ENCODE data around the gene RASGRP4. TPM values are rescaled to one million over a fixed set of nuclear protein-coding genes. Genes with fewer than 3 reads are reported as not detected.

The RASGRP4 gene
- total RNA-seq, 1 experiment from 2014 or later = not detected

DNA sequence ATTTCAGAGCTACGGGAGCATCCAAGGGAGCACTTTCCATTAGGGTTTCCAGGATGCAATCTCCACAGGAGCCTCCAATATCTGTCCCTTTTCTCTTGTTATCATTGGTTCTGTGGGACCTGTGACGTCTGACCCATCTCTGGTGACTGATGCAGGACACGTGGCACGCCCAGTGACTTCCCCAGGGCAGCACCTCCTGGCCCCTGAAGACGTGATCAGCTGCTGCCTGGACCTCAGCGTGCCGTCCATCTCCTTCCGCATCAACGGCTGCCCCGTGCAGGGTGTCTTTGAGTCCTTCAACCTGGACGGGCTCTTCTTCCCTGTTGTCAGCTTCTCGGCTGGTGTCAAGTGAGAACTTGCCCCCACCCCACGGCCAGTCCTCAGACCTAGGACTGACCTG, 33.0 kb upstream of the RASGRP4 start:
- POLR2A ChIA-PET (ENCODE audit: unreplicated experiment) = no interaction called here

DNA sequence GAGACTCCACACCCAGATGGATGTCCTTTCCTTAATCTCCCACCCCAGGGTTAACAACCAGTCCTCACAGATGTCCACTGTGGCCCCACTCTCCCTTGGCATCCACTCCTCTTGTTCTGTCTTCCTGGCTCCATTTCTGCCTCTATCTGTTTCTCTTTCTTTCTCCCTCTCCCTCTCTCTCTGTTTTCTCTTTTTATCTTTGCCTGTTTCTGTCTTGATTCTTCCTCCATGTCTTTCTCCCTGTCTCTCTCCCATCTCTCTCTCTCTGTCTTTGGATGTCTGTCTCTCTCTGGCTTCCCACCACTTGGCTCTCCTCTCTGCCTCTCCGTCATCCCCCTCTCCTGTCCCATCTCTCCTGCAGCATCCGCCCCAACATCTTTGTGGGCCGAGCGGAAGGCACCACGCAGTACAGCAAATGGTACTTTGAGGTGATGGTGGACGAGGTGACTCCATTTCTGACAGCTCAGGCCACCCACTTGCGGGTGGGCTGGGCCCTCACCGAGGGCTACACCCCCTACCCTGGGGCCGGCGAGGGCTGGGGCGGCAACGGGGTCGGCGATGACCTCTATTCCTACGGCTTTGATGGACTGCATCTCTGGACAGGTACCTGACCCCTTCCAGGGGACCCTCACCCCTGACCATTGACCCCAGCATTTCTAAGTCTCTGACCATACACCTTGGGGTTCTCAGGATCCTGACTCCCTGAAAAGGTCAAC, 31.8 kb upstream of the RASGRP4 start:
- H3K36me3 ChIP-seq (ENCODE audit: low read depth) = no peaks in the 10 kb centered on the region
- no peaks in the 10 kb centered on the region for H3K9me3 ChIP-seq (ENCODE audit: insufficient read depth, low read depth)
- BruUV-seq (replicated peaks) = no TSS peak
- H3K9me2 ChIP-seq (ENCODE audit: insufficient read depth) = no peaks in the 10 kb centered on the region
- no peaks in the 10 kb centered on the region for H3K4me1 ChIP-seq (replicated peaks; ENCODE audit: insufficient read depth)
- H3F3A ChIP-seq (ENCODE audit: insufficient read depth, low read depth) = no peaks in the 10 kb centered on the region
- no peak for TF ChIP-seq EZH2 (IDR thresholded peaks at IDR 0.05; ENCODE audit: low read depth)
- TF ChIP-seq, protein P1, sequence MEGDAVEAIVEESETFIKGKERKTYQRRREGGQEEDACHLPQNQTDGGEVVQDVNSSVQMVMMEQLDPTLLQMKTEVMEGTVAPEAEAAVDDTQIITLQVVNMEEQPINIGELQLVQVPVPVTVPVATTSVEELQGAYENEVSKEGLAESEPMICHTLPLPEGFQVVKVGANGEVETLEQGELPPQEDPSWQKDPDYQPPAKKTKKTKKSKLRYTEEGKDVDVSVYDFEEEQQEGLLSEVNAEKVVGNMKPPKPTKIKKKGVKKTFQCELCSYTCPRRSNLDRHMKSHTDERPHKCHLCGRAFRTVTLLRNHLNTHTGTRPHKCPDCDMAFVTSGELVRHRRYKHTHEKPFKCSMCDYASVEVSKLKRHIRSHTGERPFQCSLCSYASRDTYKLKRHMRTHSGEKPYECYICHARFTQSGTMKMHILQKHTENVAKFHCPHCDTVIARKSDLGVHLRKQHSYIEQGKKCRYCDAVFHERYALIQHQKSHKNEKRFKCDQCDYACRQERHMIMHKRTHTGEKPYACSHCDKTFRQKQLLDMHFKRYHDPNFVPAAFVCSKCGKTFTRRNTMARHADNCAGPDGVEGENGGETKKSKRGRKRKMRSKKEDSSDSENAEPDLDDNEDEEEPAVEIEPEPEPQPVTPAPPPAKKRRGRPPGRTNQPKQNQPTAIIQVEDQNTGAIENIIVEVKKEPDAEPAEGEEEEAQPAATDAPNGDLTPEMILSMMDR (conservative IDR thresholded peaks at IDR 0.05) = no peak
- DNase-seq = no peak
- no peak overlapping the region for H3K27ac ChIP-seq
- intact Hi-C loops (cut with micrococcal nuclease; ENCODE audit: unreplicated experiment) = no loop called here
- H3K27me3 ChIP-seq (ENCODE audit: insufficient read depth, low read depth) = peaks cover 36% of the 10 kb centered on the region
- H3K4me3 ChIP-seq = no peak overlapping the region
- CTCF ChIA-PET = no interaction called here
- POLR2A ChIA-PET (ENCODE audit: unreplicated experiment) = no interaction called here
- H3K4me2 ChIP-seq = no peak overlapping the region
- H2AFZ ChIP-seq = no peak overlapping the region
- no peaks in the 10 kb centered on the region for H4K20me1 ChIP-seq (ENCODE audit: insufficient read depth)
- H3K79me2 ChIP-seq (ENCODE audit: low read depth) = no peaks in the 10 kb centered on the region

More for the DNA sequence above, 33.0 kb upstream of the RASGRP4 start:
- peaks cover 45% of the 10 kb centered on the region for H3K27me3 ChIP-seq (ENCODE audit: insufficient read depth, low read depth)
- TF ChIP-seq, protein P1 (conservative IDR thresholded peaks at IDR 0.05) = no peak
- no peak for TF ChIP-seq EZH2 (IDR thresholded peaks at IDR 0.05; ENCODE audit: low read depth)
- H3K4me2 ChIP-seq = no peak overlapping the region
- CTCF ChIA-PET = no interaction called here
- no peak overlapping the region for H3K27ac ChIP-seq
- no TSS peak for BruUV-seq (replicated peaks)
- H3K79me2 ChIP-seq (ENCODE audit: low read depth) = no peaks in the 10 kb centered on the region
- H3K4me3 ChIP-seq = no peak overlapping the region
- no peaks in the 10 kb centered on the region for H3K4me1 ChIP-seq (replicated peaks; ENCODE audit: insufficient read depth)
- H3K9me2 ChIP-seq (ENCODE audit: insufficient read depth) = no peaks in the 10 kb centered on the region
- intact Hi-C loops (cut with micrococcal nuclease; ENCODE audit: unreplicated experiment) = no loop called here
- H3K9me3 ChIP-seq (ENCODE audit: insufficient read depth, low read depth) = no peaks in the 10 kb centered on the region
- no peak overlapping the region for H2AFZ ChIP-seq
- H4K20me1 ChIP-seq (ENCODE audit: insufficient read depth) = no peaks in the 10 kb centered on the region
- no peak for DNase-seq
- no peaks in the 10 kb centered on the region for H3F3A ChIP-seq (ENCODE audit: insufficient read depth, low read depth)
- no peaks in the 10 kb centered on the region for H3K36me3 ChIP-seq (ENCODE audit: low read depth)

GRCh38 chr19:38457202-38457601, 31.2 kb upstream of the RASGRP4 start:
- Histone ChIP-seq H3K4me2 (no peak overlapping the region), H3K9me3 (ENCODE audit: insufficient read depth, low read depth) (no peaks in the 10 kb centered on the region), H3K36me3 (ENCODE audit: low read depth) (no peaks in the 10 kb centered on the region), H3K9me2 (ENCODE audit: insufficient read depth) (no peaks in the 10 kb centered on the region), H3F3A (ENCODE audit: insufficient read depth, low read depth) (no peaks in the 10 kb centered on the region), H3K4me1 (replicated peaks; ENCODE audit: insufficient read depth) (no peaks in the 10 kb centered on the region), H3K27ac (no peak overlapping the region), H4K20me1 (ENCODE audit: insufficient read depth) (no peaks in the 10 kb centered on the region), H3K4me3 (no peak overlapping the region), H3K27me3 (ENCODE audit: insufficient read depth, low read depth) (peaks cover 36% of the 10 kb centered on the region), H3K79me2 (ENCODE audit: low read depth) (no peaks in the 10 kb centered on the region), H2AFZ (no peak overlapping the region)
- ChIA-PET CTCF (no interaction called here), POLR2A (ENCODE audit: unreplicated experiment) (no interaction called here)
- TF ChIP-seq EZH2 (IDR thresholded peaks at IDR 0.05; ENCODE audit: low read depth) = no peak
- no peak for DNase-seq
- intact Hi-C loops (cut with micrococcal nuclease; ENCODE audit: unreplicated experiment) = no loop called here
- no TSS peak for BruUV-seq (replicated peaks)

DNA sequence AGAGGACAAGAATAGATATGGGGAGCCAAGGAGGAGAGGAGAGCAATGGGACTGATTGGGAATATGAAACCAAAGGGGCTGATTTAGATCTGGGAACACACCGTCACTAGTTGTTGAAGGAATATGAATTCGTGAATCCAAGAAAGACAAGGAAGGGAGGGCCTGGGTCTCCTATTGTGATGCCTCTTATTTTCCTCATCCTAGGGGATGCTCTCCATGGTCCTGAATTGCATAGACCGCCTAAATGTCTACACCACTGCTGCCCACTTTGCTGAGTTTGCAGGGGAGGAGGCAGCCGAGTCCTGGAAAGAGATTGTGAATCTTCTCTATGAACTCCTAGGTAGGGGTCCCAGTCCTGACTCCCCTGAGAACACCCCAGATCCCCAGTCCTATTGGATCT, 29.0 kb upstream of the RASGRP4 start:
- Histone ChIP-seq H2AFZ (no peak overlapping the region), H3K4me3 (no peak overlapping the region), H3K9me2 (ENCODE audit: insufficient read depth) (no peaks in the 10 kb centered on the region), H3K36me3 (ENCODE audit: low read depth) (no peaks in the 10 kb centered on the region), H3K27ac (no peak overlapping the region), H3F3A (ENCODE audit: insufficient read depth, low read depth) (no peaks in the 10 kb centered on the region), H3K27me3 (ENCODE audit: insufficient read depth, low read depth) (peaks cover 32% of the 10 kb centered on the region), H3K4me1 (replicated peaks; ENCODE audit: insufficient read depth) (no peaks in the 10 kb centered on the region), H3K79me2 (ENCODE audit: low read depth) (no peaks in the 10 kb centered on the region), H4K20me1 (ENCODE audit: insufficient read depth) (no peaks in the 10 kb centered on the region), H3K4me2 (no peak overlapping the region), H3K9me3 (ENCODE audit: insufficient read depth, low read depth) (no peaks in the 10 kb centered on the region)
- TF ChIP-seq, protein P1 (conservative IDR thresholded peaks at IDR 0.05) = no peak
- TF ChIP-seq EZH2 (IDR thresholded peaks at IDR 0.05; ENCODE audit: low read depth) = no peak
- no peak for DNase-seq
- intact Hi-C loops (cut with micrococcal nuclease; ENCODE audit: unreplicated experiment) = no loop called here
- no TSS peak for BruUV-seq (replicated peaks)
- CTCF ChIA-PET = no interaction called here
- POLR2A ChIA-PET (ENCODE audit: unreplicated experiment) = no interaction called here
